Right lobe of liver (tissue), 4 donors: ENCODE results near the gene BRPF3.

Source experiments
- POLR2A ChIP-seq: fragments of 450-650 bp; IDR thresholded peaks from one replicate; pipeline ENCODE4 v1.6.1; 2017; ENCODE audit warnings: antibody characterized with exemption, mild to moderate bottlenecking
- TF ChIP-seq, protein P1 (sequence below), 4 donors: fragments of 200-600 bp in 3 of 4; fragments of 450-650 bp in 1 of 4; IDR thresholded peaks; one replicate each; pipeline versions ENCODE4 v1.5.1 to v1.8.0; 2016 to 2022; ENCODE audit warnings: antibody characterized with exemption in 4 of 4, mild to moderate bottlenecking in 2 of 4
- donor health status: DM: no; HTN: no; CAD: no.
- donor health status: DM: no; HTN: no; CAD: no.
- donor health status: DM: no; HTN: yes; CAD: no.

DNA sequence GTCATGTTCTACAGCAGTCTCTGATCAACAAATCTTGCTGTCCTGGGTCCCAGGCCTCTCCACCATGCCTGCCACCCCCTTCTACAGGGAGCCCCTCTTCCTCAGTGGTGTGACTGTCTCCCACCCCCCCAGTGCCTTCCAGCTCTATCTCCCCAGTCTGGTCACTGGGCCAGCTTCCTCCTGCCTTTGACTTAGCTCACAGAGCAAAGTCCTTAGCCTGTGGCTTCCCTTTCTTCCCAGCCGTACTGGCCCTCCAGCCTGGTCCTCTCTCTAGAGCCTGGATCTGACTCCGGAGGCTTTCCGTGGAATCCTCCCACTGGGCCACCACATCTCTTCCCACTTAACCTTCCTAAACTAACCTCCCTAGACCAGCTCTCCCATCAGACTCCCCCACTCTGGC is 49.2 kb upstream of the BRPF3 start:
- TF ChIP-seq, protein P1, sequence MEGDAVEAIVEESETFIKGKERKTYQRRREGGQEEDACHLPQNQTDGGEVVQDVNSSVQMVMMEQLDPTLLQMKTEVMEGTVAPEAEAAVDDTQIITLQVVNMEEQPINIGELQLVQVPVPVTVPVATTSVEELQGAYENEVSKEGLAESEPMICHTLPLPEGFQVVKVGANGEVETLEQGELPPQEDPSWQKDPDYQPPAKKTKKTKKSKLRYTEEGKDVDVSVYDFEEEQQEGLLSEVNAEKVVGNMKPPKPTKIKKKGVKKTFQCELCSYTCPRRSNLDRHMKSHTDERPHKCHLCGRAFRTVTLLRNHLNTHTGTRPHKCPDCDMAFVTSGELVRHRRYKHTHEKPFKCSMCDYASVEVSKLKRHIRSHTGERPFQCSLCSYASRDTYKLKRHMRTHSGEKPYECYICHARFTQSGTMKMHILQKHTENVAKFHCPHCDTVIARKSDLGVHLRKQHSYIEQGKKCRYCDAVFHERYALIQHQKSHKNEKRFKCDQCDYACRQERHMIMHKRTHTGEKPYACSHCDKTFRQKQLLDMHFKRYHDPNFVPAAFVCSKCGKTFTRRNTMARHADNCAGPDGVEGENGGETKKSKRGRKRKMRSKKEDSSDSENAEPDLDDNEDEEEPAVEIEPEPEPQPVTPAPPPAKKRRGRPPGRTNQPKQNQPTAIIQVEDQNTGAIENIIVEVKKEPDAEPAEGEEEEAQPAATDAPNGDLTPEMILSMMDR (IDR thresholded peaks at IDR 0.05) = no peak
- no peak for TF ChIP-seq POLR2A
